Upper lobe of left lung (tissue), 6 donors: ENCODE data around the gene SLC35F3. TPM values are rescaled to one million over a fixed set of nuclear protein-coding genes. Genes with fewer than 3 reads are reported as not detected.

Experiments used
- ATAC-seq, 2 donors: fragments of 200-7000 bp; cut with Tn5 transposase; one replicate each; pipeline ENCODE4 v1.9.1; 2022; ENCODE audit warnings: mild to moderate bottlenecking in 2 of 2, moderate library complexity in 2 of 2; ENCODE audit not compliant: low FRiP score in 2 of 2
- DNase-seq, 2 donors: peaks; one replicate each; pipeline ENCODE4 v3.0.0-alpha.2; 2019 to 2020
- H3K27ac ChIP-seq, 4 donors: fragments of 200-600 bp; sonication (generic); one replicate each; pipeline ENCODE4 v1.5.1; 2016 to 2019
- H3K27me3 ChIP-seq, 4 donors: fragments of 200-600 bp; sonication (generic); one replicate each; pipeline ENCODE4 v1.5.1; 2017 to 2019
- H3K36me3 ChIP-seq, 4 donors: fragments of 200-600 bp; sonication (generic); one replicate each; pipeline ENCODE4 v1.5.1; 2016 to 2019
- H3K4me1 ChIP-seq, 4 donors: fragments of 200-600 bp; sonication (generic); one replicate each; pipeline ENCODE4 v1.5.1; 2018 to 2019
- H3K4me3 ChIP-seq, 4 donors: fragments of 200-600 bp; sonication (generic); one replicate each; pipeline ENCODE4 v1.5.1; 2017 to 2019; ENCODE audit warnings: mild to moderate bottlenecking in 2 of 4, moderate library complexity in 1 of 4
- H3K9me3 ChIP-seq, 4 donors: fragments of 200-600 bp; sonication (generic); one replicate each; pipeline ENCODE4 v1.5.1; 2018 to 2019
- CTCF ChIP-seq, 6 experiments: fragments of 450-650 bp in 4 of 6; fragments of 200-600 bp in 2 of 6; sonication (generic) in 2 of 6; IDR thresholded peaks; one replicate each; pipeline ENCODE4 v1.5.1; 2016 to 2019; ENCODE audit warnings: antibody characterized with exemption in 6 of 6
- EP300 ChIP-seq, 4 donors: sonication (generic); formaldehyde crosslinking; IDR thresholded peaks; one replicate each; pipeline ENCODE4 v1.5.1; 2017; ENCODE audit warnings: antibody characterized with exemption in 4 of 4, control low read depth in 2 of 4
- POLR2A ChIP-seq, 4 donors: fragments of 450-650 bp; IDR thresholded peaks; one replicate each; pipeline ENCODE4 v1.5.1; 2016 to 2017; ENCODE audit warnings: antibody characterized with exemption in 4 of 4, mild to moderate bottlenecking in 2 of 4
- POLR2AphosphoS5 ChIP-seq, 2 donors: sonication (generic); formaldehyde crosslinking; IDR thresholded peaks; one replicate each; pipeline ENCODE4 v1.5.1; 2017; ENCODE audit warnings: antibody characterized with exemption in 2 of 2
- WGBS, 2 donors: methylation state at CpG; one replicate each; pipeline ENCODE4 v1.1.5; 2017 to 2018; 5-methylcytosine and 5-hydroxymethylcytosine counted together
- total RNA-seq, 6 donors: library from RNA; depleted of rRNA in 4 of 6; stranded (reverse); fragments of >200 nt in 4 of 6; gene quantifications; one replicate each; pipeline versions ENCODE4 v1.1.0 to v1.2.1, GENCODE V29; 2016 to 2021
- donor health status: DM: no; HTN: no; CAD: no; lungs with moderate emphysema.
- donor health status: DM: no; HTN: yes; CAD: no; lungs with severe emphysema.

SLC35F3 gene
- total RNA-seq, 6 donors from 2014 or later, result 0.30 to 1.7 (median 0.40) TPM; not detected in 1

GRCh38 chr1:233981042-233981675 lies 76.7 kb downstream of the SLC35F3 start:
- WGBS, 2 donors, result 64 to 73% methylated on average over 10 of the region's 10 CpGs
- no peak for ATAC-seq
- H3K4me3 ChIP-seq, result no peak overlapping the region
- no peaks in the 10 kb centered on the region for H3K9me3 ChIP-seq
- H3K4me1 ChIP-seq, result no peaks in the 10 kb centered on the region
- TF ChIP-seq EP300 (IDR thresholded peaks at IDR 0.05), result no peak
- TF ChIP-seq CTCF (IDR thresholded peaks at IDR 0.05), result no peak
- no peak for TF ChIP-seq POLR2AphosphoS5 (IDR thresholded peaks at IDR 0.05)
- no peak for TF ChIP-seq POLR2A (IDR thresholded peaks at IDR 0.05)
- H3K27me3 ChIP-seq, result no peaks in the 10 kb centered on the region
- no peak for DNase-seq
- no peak overlapping the region for H3K27ac ChIP-seq
- H3K36me3 ChIP-seq, result no peaks in the 10 kb centered on the region

DNA sequence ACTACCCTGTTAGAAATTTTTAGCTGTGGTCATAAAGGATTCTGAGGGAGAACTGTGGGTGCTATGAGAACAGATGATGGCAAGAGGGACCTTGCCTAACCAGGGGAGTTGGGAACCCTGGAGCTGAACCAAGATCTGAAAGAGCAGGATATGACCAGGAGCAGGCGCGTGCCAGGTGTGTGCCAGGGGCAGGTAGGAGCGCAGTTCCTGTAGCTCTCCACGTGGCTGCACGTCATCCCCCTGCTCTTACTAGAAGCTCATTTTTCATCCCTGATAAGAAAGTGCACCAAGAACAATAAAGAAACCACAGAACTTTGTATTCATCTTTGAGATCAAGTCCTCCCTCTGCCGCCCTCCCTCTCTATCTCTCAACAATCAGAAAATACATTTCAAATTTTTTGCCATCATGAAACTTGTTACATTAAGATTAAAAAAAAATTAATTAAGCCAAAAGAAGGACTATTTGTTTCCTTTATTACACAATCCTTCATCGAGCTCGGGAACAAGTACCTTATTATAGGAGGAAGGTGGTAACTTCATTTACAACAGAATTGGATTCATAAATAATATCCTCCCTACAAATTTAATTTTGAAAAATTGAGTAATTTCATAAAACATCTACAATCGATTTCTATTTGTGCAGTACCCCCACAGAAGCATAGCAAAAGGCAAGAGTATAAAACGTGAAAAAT lies 78.5 kb downstream of the SLC35F3 start:
- H3K4me1 ChIP-seq, result no peaks in the 10 kb centered on the region
- H3K27me3 ChIP-seq, result no peaks in the 10 kb centered on the region
- TF ChIP-seq POLR2A (IDR thresholded peaks at IDR 0.05) (no peak), CTCF (IDR thresholded peaks at IDR 0.05) (no peak), POLR2AphosphoS5 (IDR thresholded peaks at IDR 0.05) (no peak), EP300 (IDR thresholded peaks at IDR 0.05) (no peak)
- ATAC-seq (no peak), DNase-seq (no peak)
- WGBS, 2 donors, result 72 to 73% methylated on average over 10 of the region's 10 CpGs
- no peaks in the 10 kb centered on the region for H3K36me3 ChIP-seq
- no peak overlapping the region for H3K27ac ChIP-seq
- no peaks in the 10 kb centered on the region for H3K9me3 ChIP-seq
- no peak overlapping the region for H3K4me3 ChIP-seq

- no peaks in the 10 kb centered on the region for H3K9me3 ChIP-seq
- no peak for TF ChIP-seq CTCF (IDR thresholded peaks at IDR 0.05)
- TF ChIP-seq EP300 (IDR thresholded peaks at IDR 0.05), result no peak
- no peak for TF ChIP-seq POLR2A (IDR thresholded peaks at IDR 0.05)
- TF ChIP-seq POLR2AphosphoS5 (IDR thresholded peaks at IDR 0.05), result no peak
- no peak overlapping the region for H3K4me3 ChIP-seq
- H3K36me3 ChIP-seq, result no peaks in the 10 kb centered on the region
- 89% methylated on average over 7 of the region's 7 CpGs for WGBS, 2 donors
- ATAC-seq, result no peak
- no peak for DNase-seq
- no peaks in the 10 kb centered on the region for H3K27me3 ChIP-seq
- no peaks in the 10 kb centered on the region for H3K4me1 ChIP-seq
- no peak overlapping the region for H3K27ac ChIP-seq
These were observed 79.3 kb downstream of the SLC35F3 start for GRCh38 chr1:233983811-233984210.

GRCh38 chr1:233988963-233989696 lies 84.7 kb downstream of the SLC35F3 start:
- Histone ChIP-seq H3K36me3 (no peaks in the 10 kb centered on the region), H3K4me3 (no peak overlapping the region), H3K27me3 (no peaks in the 10 kb centered on the region), H3K27ac (no peak overlapping the region), H3K4me1 (no peaks in the 10 kb centered on the region), H3K9me3 (no peaks in the 10 kb centered on the region)
- ATAC-seq, result no peak
- no peak for TF ChIP-seq POLR2A (IDR thresholded peaks at IDR 0.05)
- no peak for TF ChIP-seq POLR2AphosphoS5 (IDR thresholded peaks at IDR 0.05)
- no peak for TF ChIP-seq EP300 (IDR thresholded peaks at IDR 0.05)
- TF ChIP-seq CTCF (IDR thresholded peaks at IDR 0.05), result no peak
- DNase-seq, result no peak
- 66 to 72% methylated on average over 2 of the region's 2 CpGs for WGBS, 2 donors
